Spleen (tissue), 7 donors: ENCODE results near the gene PDE4DIP.
"Not testable (repeated sequence)": the region's sequence is repeated elsewhere in the genome, so short reads cannot be mapped to it uniquely, and the experiment has no call there.

Experiments
- CTCF ChIP-seq, 11 experiments: fragments of 200-600 bp in 7 of 11; fragments of 450-650 bp in 4 of 11; sonication (generic) in 4 of 11; IDR thresholded peaks in 8 of 11; conservative IDR thresholded peaks in 3 of 11; 1 replicate in 7 of 11; 2 replicates in 4 of 11; pipeline versions ENCODE4 v1.4.0 to v1.8.0; 2016 to 2021; ENCODE audit warnings: antibody characterized with exemption in 11 of 11, inconsistent platforms in 4 of 11, mild to moderate bottlenecking in 1 of 11
- POLR2A ChIP-seq, 3 donors: fragments of 450-650 bp; IDR thresholded peaks; one replicate each; pipeline ENCODE4 v1.5.1; 2017; ENCODE audit warnings: antibody characterized with exemption in 3 of 3, mild to moderate bottlenecking in 1 of 3
- POLR2AphosphoS5 ChIP-seq, 3 donors: sonication (generic); formaldehyde crosslinking; IDR thresholded peaks; one replicate each; pipeline ENCODE4 v1.5.1; 2017; ENCODE audit warnings: antibody characterized with exemption in 3 of 3
- donor health status: DM: no; HTN: no; CAD: no; lungs with moderate emphysema.
- donor health status: DM: no; HTN: no; CAD: no.
- donor health status: DM: no; HTN: no; CAD: no.

GRCh38 chr1:149002664-149003063 is 158.4 kb downstream of the PDE4DIP start:
- TF ChIP-seq CTCF (IDR thresholded peaks at IDR 0.05 in 8 of 11, conservative IDR thresholded peaks at IDR 0.05 in 3 of 11); POLR2A (IDR thresholded peaks at IDR 0.05); POLR2AphosphoS5 (IDR thresholded peaks at IDR 0.05): not testable (repeated sequence)
